Activated CD8-positive, alpha-beta memory T cell treated with anti-CD3 and anti-CD28 coated beads, Interleukin-2, amount 50 U/mL, for 4 hours (primary cell): ENCODE data around the gene TIMM10B.
"Not testable (repeated sequence)": the region's sequence is repeated elsewhere in the genome, so short reads cannot be mapped to it uniquely, and the experiment has no call there.

Experiments
- DNase-seq: peaks from one replicate; pipeline ENCODE4 v3.0.0-alpha.2; 2020

The TIMM10B gene

DNA sequence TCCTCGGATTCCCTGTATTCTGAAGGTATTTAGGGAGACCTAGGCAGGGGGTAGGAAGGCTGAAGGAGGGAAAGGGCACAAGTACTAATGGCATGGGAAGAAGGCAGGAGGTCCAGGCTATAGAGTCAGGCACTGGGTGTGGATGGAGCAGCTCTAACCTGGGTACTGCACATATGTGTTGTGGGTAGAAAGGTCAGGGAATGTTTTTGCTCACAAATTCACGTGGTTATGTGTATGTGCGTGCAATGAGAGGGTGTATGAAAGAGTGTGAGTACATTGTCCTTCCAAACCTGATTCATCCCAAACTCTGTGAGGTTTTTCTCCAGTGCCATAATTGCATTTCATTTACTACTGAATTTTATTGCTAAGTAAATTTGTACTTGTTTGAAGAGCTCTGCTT, 39.0 kb downstream of the TIMM10B start:
- DNase-seq = no peak

DNA sequence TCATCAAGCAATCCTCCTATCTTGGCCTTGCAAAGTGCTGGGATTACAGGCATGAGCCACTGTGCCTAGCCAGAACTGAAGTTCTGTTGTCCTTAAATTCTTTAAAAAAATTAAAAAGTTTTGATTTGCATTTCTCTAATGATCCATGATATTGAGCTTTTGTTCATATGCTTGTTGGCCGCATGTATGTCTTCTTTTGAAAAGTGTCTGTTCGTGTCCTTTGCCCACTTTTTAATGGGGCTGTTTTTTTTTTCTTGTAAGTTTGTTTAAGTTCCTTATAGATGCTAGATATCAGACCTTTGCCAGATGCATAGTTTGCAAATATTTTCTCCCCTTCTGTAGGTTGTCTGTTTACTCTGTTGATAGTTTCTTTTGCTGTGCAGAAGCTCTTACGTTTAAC, 40.6 kb downstream of the TIMM10B start:
- DNase-seq = not testable (repeated sequence)

- no peak for DNase-seq
These were observed 42.0 kb downstream of the TIMM10B start for GRCh38 chr11:6523253-6523652.

DNA sequence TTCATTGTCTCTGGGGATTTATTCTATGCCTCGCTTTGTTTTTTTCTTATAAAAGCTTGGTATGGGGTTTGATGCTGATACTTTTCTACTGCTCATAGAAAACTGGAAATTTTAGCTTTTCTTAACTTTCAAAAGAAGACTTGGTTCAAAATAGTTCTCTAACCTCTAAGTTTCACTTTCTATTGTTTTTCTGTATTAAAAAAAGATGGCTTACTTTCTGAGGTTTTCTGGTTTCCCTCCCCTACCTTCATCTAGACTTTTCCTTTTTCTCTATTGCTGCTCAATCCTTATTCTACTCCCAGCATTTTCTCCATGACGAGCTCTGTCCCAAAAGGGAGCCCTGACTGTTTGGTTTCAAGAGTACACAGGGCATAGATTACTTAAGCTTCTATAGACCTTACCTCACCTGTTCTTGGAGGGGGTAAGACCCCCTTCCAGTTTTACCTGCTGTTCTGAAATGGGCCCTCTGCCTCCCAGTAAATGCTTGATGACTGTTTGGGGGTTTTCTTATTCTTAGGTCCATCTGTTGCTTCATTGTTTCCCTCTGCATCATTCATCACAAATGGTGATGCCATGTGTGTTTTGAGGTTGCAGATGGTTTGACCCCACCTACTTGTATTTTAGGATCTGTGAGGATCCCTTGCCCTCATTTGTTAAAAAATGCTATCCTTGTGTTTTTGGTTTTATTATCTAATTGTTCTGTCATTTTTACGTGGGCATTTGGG, 45.3 kb downstream of the TIMM10B start:
- DNase-seq = no peak

DNA sequence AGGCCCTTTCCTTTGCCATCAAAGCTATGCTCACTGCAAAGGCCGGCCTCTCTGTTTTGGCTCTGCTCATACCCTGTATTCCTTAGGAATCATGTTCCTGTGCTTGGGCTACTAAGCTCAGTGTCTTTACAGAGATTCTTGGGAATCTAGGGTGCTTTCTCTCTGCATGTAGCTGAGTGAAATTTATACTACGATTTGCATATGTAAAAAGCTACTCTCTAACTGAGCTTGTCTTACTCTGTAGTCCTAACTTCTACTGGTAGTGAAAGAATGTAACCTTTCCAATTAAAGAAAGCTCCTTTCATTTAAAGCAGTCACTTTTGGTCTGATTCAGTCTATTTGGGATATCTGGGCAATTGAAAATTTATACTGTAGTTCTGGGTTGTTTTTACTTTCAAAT, 48.0 kb downstream of the TIMM10B start:
- no peak for DNase-seq

DNA sequence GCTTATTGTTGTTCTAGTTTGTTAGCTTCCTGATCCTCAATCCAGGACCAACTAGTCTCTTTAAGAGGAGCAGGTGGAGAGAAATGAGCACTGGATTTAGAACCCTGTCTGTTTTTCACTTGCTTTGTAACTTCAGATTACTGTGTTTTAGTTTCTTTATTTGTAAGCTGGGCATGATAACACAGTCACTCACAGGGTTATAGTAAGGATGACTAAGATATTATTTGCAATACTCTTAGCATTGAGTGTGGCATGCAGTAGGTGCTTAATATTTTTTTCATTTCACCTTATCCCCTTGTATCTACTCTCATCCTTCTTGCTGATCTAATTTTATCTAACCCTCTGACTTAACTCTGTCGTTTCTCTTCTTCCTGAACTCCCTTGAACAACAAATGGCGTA, 49.5 kb downstream of the TIMM10B start:
- DNase-seq = no peak

DNA sequence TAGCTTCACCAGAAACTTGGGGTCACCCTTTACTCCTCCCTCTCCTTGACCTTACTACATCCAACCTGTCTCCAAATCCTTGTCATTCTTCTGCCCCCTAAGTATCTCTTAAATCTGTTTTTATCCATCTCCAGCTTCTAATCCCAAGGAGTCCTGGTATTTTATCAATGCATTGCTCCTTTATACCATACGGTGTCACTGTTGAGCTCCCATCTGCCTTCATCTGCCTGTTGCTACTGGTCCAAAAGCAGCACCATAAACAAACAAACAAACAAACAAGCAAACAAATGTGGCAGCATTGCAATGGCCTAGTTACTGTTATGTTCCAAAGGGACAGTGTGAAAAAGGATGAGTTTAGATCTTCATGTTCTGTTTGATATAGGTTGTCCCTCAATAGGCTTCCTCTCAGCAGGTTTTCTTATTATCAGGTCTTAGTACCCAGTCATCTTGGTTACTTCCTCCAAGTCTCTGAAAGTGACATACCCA, 50.0 kb downstream of the TIMM10B start:
- DNase-seq = no peak
